Measurements from ENCODE around the gene ERVV-1.

- no peak for TF ChIP-seq POLR2AphosphoS5 (IDR thresholded peaks at IDR 0.05)
- no peak for TF ChIP-seq EP300 (IDR thresholded peaks at IDR 0.05)
Measured at GRCh38 chr19:53045536-53045935, 31.8 kb downstream of the ERVV-1 start.

Measured in gastroesophageal sphincter (tissue), 2 donors.